Effector memory CD8-positive, alpha-beta T cell (primary cell): Measurements from ENCODE around the gene C10orf95.
"Not testable (repeated sequence)": the region's sequence is repeated elsewhere in the genome, so short reads cannot be mapped to it uniquely, and the experiment has no call there.

Experiments used
- ATAC-seq: fragments of 150-1000 bp; cut with Tn5 transposase; replicated peaks from 2 replicates; pipeline ENCODE4 v1.10.0; 2021; ENCODE audit warnings: mild to moderate bottlenecking, moderate library complexity
- DNase-seq, 3 experiments: peaks; one replicate each; pipeline ENCODE4 v3.0.0; 2021
- H3K27ac Mint-ChIP-seq, 2 donors: one replicate each; pipeline ENCODE4 v1.8.0; 2022; ENCODE audit warnings: mild to moderate bottlenecking in 2 of 2, mixed read lengths in 2 of 2, moderate library complexity in 2 of 2
- H3K27me3 Mint-ChIP-seq, 2 donors: one replicate each; pipeline ENCODE4 v1.8.0; 2022; ENCODE audit warnings: mixed read lengths in 2 of 2
- H3K36me3 Mint-ChIP-seq: one replicate; pipeline ENCODE4 v1.8.0; 2022; ENCODE audit warnings: mild to moderate bottlenecking, moderate library complexity, mixed read lengths; ENCODE audit not compliant: insufficient read depth
- H3K4me1 Mint-ChIP-seq, 2 donors: one replicate each; pipeline ENCODE4 v1.8.0; 2022; ENCODE audit warnings: low read depth in 2 of 2, mixed read lengths in 2 of 2
- H3K4me3 Mint-ChIP-seq, 2 donors: one replicate each; pipeline ENCODE4 v1.8.0; 2022; ENCODE audit warnings: mild to moderate bottlenecking in 2 of 2, mixed read lengths in 2 of 2, moderate library complexity in 2 of 2
- H3K9me3 Mint-ChIP-seq, 2 donors: one replicate each; pipeline ENCODE4 v1.8.0; 2022; ENCODE audit warnings: mixed read lengths in 2 of 2

Gene C10orf95

DNA sequence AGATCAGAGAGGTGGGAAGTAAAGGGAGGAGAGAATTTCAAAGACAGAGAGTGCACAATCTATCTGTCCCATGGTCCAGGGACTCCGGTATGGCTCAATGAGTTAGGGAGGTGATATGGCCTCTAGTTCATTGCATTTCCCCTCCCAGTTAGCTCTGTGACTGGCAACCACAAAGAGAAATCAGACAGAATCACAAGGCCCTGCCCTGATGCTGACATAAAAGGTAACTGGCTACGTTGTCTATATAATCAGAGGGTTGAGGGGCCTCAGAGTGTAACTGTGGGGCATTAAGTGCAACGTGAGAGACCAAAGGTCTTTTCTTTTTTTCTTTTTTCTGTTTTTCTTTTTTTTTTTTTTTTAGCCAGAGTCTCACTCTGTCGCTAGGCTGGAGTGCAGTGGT lies 7.3 kb upstream of the C10orf95 start:
- peaks cover 8% of the 10 kb centered on the region for H3K36me3 Mint-ChIP-seq
- H3K9me3 Mint-ChIP-seq, result no peaks in the 10 kb centered on the region
- H3K27ac Mint-ChIP-seq, result no peak overlapping the region
- no peak for ATAC-seq
- no peak overlapping the region for H3K4me3 Mint-ChIP-seq
- DNase-seq, result no peak
- H3K27me3 Mint-ChIP-seq, result no peaks in the 10 kb centered on the region
- peaks cover 21 to 28% of the 10 kb centered on the region in 2 donors for H3K4me1 Mint-ChIP-seq

- ATAC-seq (no peak), DNase-seq (no peak)
- Mint-ChIP-seq H3K4me3 (no peak overlapping the region), H3K36me3 (peaks cover 8% of the 10 kb centered on the region), H3K27me3 (no peaks in the 10 kb centered on the region), H3K4me1 (peaks cover 24 to 33% of the 10 kb centered on the region in 2 donors), H3K27ac (peak overlapping the region in 1 of 2 donors; percentile 27), H3K9me3 (no peaks in the 10 kb centered on the region)
Measured at GRCh38 chr10:102457591-102458150, 6.3 kb upstream of the C10orf95 start.

GRCh38 chr10:102455893-102456471 lies 4.6 kb upstream of the C10orf95 start:
- no peak for DNase-seq
- H3K27me3 Mint-ChIP-seq, result no peaks in the 10 kb centered on the region
- H3K36me3 Mint-ChIP-seq, result peaks cover 17% of the 10 kb centered on the region
- no peaks in the 10 kb centered on the region for H3K9me3 Mint-ChIP-seq
- no peak overlapping the region for H3K4me3 Mint-ChIP-seq
- ATAC-seq, result no peak
- H3K27ac Mint-ChIP-seq, result no peak overlapping the region
- H3K4me1 Mint-ChIP-seq, result peaks cover 15 to 25% of the 10 kb centered on the region in 2 donors

DNA sequence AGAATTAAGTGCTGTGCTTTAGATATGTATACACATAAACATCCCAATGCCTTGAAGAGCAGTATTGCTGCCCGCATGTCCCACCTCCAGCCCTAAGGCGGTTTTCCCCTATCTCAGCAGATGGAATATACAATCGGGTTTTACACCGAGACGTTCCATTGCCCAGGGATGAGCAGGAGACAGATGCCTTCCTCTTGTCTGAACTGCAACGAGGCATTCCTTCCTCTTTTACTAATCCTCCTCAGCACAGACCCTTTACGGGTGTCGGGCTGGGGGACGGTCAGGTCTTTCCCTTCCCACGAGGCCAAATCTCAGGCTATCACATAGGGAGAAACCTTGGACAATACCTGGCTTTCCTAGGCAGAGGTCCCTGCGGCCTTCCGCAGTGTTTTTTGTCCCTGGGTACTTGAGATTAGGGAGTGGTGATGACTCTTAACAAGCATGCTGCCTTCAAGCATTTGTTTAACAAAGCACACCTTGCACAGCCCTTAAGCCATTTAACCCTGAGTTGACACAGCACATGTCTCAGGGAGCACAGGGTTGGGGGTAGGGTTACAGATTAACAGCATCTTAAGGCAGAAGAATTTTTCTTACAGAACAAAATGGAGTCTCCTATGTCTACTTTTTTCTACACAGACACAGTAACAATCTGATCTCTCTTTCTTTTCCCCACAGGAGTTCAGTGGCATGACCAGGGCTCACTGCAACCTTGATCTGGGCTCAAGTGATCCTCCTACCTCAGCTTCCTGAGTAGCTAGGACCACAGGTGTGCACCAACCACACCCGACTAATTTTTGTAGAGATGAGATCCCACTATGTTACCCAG lies 3.5 kb upstream of the C10orf95 start:
- H3K27me3 Mint-ChIP-seq, ATAC-seq, DNase-seq, H3K27ac Mint-ChIP-seq, H3K9me3 Mint-ChIP-seq, H3K4me3 Mint-ChIP-seq: not testable (repeated sequence)
- H3K4me1 Mint-ChIP-seq, result peaks cover 14 to 22% of the 10 kb centered on the region in 2 donors
- peaks cover 16% of the 10 kb centered on the region for H3K36me3 Mint-ChIP-seq

DNA sequence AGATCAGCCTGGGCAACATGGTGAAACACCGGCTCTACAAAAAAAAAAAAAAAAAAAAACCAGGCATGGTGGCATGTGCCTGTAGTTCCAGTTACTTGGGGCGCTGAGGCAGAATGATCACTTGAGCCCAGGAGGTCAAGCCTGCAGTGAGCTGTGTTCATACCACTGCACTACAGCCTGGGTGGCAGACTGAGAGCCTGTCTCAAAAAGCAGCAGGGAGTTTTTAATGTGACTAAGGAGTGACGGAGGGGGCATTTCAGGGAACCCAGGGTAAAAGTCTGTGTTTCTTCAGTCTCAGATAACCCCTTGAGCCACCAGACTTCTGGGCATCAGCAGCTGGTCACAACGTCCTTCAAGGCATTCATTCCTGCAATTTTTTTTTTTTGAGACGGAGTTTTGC lies 2.2 kb upstream of the C10orf95 start:
- no peak for DNase-seq
- Mint-ChIP-seq H3K27me3 (no peaks in the 10 kb centered on the region), H3K4me3 (no peak overlapping the region), H3K27ac (peak overlapping the region in 1 of 2 donors; percentile 82), H3K9me3 (no peaks in the 10 kb centered on the region), H3K4me1 (peaks cover 20 to 31% of the 10 kb centered on the region in 2 donors), H3K36me3 (peaks cover 21% of the 10 kb centered on the region)
- ATAC-seq, result no peak

DNA sequence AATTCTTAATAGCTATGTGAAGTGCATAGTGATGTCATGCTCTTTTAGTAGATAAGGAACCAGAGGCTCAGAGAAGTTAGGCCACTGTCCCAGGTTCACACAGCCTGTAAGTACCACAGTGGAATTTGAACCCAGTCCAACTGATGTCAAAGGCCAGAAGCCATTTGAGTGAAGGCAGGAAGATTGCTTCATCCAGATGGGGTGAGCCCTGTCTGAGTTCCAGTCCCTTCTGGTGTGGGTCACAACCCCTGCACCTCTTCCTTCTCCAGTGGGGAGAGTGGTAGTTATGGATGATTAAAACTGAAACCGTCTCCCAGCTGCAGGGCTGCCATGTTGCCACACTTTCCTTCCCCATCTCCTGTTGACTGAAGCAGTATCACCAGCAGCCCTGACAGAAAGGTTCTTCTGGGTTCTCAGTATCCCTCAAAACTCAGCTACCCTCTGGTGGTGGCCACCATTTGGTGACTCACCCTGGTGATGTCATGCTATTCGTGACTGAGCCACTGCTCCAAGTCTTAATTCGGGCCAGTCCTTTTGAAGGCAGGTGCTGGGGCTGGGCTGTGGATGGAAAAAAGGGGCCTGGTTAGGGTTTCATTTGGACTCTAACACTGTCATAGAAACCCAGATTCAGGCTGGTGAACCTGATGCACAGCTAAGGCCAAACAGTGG lies 1.5 kb upstream of the C10orf95 start:
- H3K4me1 Mint-ChIP-seq, result peaks cover 20 to 31% of the 10 kb centered on the region in 2 donors
- H3K36me3 Mint-ChIP-seq, result peaks cover 21% of the 10 kb centered on the region
- peak overlapping the region; percentile 92 to 95 for H3K4me3 Mint-ChIP-seq
- no peaks in the 10 kb centered on the region for H3K27me3 Mint-ChIP-seq
- no peaks in the 10 kb centered on the region for H3K9me3 Mint-ChIP-seq
- H3K27ac Mint-ChIP-seq, result peak overlapping the region in 1 of 2 donors; percentile 82
- ATAC-seq (no peak), DNase-seq (no peak)

- Mint-ChIP-seq H3K4me3 (peak overlapping the region; percentile 92 to 95), H3K36me3 (peaks cover 18% of the 10 kb centered on the region), H3K4me1 (peaks cover 20 to 27% of the 10 kb centered on the region in 2 donors)
Measured at GRCh38 chr10:102450374-102451104, 804 bp downstream of the C10orf95 start.

GRCh38 chr10:102450124-102450373 lies 1.3 kb downstream of the C10orf95 start:
- Mint-ChIP-seq H3K36me3 (peaks cover 18% of the 10 kb centered on the region), H3K4me3 (peak overlapping the region; percentile 92 to 95), H3K4me1 (peaks cover 20 to 27% of the 10 kb centered on the region in 2 donors), H3K27me3 (no peaks in the 10 kb centered on the region), H3K27ac (peak overlapping the region; percentile 81 to 95), H3K9me3 (no peaks in the 10 kb centered on the region)
- no peak for DNase-seq
- no peak for ATAC-seq

More at GRCh38 chr10:102450374-102451104, 804 bp downstream of the C10orf95 start:
- DNase-seq (peak; percentile 85 to 90 (median 85)), ATAC-seq (peak; percentile 87)
- Mint-ChIP-seq H3K9me3 (no peaks in the 10 kb centered on the region), H3K27ac (peak overlapping the region; percentile 81 to 95), H3K27me3 (no peaks in the 10 kb centered on the region)

GRCh38 chr10:102449321-102450123 lies 1.8 kb downstream of the C10orf95 start:
- Mint-ChIP-seq H3K4me3 (peak overlapping the region; percentile 92 to 95), H3K4me1 (peaks cover 20 to 27% of the 10 kb centered on the region in 2 donors)
- DNase-seq, result peak; percentile 82 to 86 (median 82)

GRCh38 chr10:102444851-102445250 lies 6.5 kb downstream of the C10orf95 start:
- ATAC-seq, result no peak
- no peak overlapping the region for H3K27ac Mint-ChIP-seq
- H3K9me3 Mint-ChIP-seq, result no peaks in the 10 kb centered on the region
- peaks cover 6 to 8% of the 10 kb centered on the region in 2 donors for H3K4me1 Mint-ChIP-seq
- H3K4me3 Mint-ChIP-seq, result no peak overlapping the region
- H3K36me3 Mint-ChIP-seq, result peaks cover 5% of the 10 kb centered on the region
- H3K27me3 Mint-ChIP-seq, result no peaks in the 10 kb centered on the region
- no peak for DNase-seq

More at GRCh38 chr10:102449321-102450123, 1.8 kb downstream of the C10orf95 start:
- ATAC-seq, result peak; percentile 66
- no peaks in the 10 kb centered on the region for H3K9me3 Mint-ChIP-seq
- H3K27ac Mint-ChIP-seq, result peak overlapping the region; percentile 81 to 95
- peaks cover 18% of the 10 kb centered on the region for H3K36me3 Mint-ChIP-seq
- H3K27me3 Mint-ChIP-seq, result no peaks in the 10 kb centered on the region

DNA sequence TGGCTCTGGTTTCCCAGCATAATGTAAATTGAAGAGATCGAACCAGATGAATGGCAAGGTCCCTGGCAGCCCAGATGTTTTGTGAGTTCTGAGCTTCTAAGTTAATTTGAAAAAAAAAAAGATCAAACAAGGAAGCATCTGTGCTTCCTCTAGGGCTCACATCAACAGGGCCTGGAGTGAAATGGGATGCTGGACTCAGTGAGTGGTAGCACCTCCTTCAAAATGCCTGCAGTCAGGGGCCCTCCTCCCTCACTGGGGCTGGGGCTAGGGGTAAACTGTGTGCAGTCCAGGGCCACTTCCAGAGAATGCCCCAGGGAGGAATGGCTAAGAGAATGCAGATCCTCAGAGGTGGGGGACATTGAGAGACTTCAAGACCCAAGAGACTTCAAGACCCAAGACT lies 13.0 kb downstream of the C10orf95 start:
- peaks cover 10 to 19% of the 10 kb centered on the region in 2 donors for H3K4me1 Mint-ChIP-seq
- no peaks in the 10 kb centered on the region for H3K27me3 Mint-ChIP-seq
- DNase-seq, result no peak
- H3K4me3 Mint-ChIP-seq, result no peak overlapping the region
- H3K27ac Mint-ChIP-seq, result no peak overlapping the region
- peaks cover under 1% of the 10 kb centered on the region for H3K36me3 Mint-ChIP-seq
- H3K9me3 Mint-ChIP-seq, result no peaks in the 10 kb centered on the region
- no peak for ATAC-seq

- DNase-seq, result no peak
- peaks cover 19 to 22% of the 10 kb centered on the region in 2 donors for H3K4me1 Mint-ChIP-seq
- no peak for ATAC-seq
- peaks cover 9% of the 10 kb centered on the region for H3K36me3 Mint-ChIP-seq
- no peak overlapping the region for H3K27ac Mint-ChIP-seq
- H3K4me3 Mint-ChIP-seq, result peak overlapping the region; percentile 29 to 76
- H3K27me3 Mint-ChIP-seq, result no peaks in the 10 kb centered on the region
- H3K9me3 Mint-ChIP-seq, result no peaks in the 10 kb centered on the region
Measured at GRCh38 chr10:102437515-102437914, 13.8 kb downstream of the C10orf95 start.
